Stimulated activated CD4-positive, alpha-beta T cell treated with anti-CD3 and anti-CD28 coated beads, Interleukin-15, amount 100 ng/mL, for 1 hour (primary cell): ENCODE results near the gene KCTD1.
"Not testable (repeated sequence)": the region's sequence is repeated elsewhere in the genome, so short reads cannot be mapped to it uniquely, and the experiment has no call there.

Experiments
- DNase-seq, 2 donors: peaks; one replicate each; pipeline ENCODE4 v3.0.0-alpha.2; 2020; ENCODE audit warnings: low read depth in 1 of 2, low spot score in 1 of 2

The KCTD1 gene

DNA sequence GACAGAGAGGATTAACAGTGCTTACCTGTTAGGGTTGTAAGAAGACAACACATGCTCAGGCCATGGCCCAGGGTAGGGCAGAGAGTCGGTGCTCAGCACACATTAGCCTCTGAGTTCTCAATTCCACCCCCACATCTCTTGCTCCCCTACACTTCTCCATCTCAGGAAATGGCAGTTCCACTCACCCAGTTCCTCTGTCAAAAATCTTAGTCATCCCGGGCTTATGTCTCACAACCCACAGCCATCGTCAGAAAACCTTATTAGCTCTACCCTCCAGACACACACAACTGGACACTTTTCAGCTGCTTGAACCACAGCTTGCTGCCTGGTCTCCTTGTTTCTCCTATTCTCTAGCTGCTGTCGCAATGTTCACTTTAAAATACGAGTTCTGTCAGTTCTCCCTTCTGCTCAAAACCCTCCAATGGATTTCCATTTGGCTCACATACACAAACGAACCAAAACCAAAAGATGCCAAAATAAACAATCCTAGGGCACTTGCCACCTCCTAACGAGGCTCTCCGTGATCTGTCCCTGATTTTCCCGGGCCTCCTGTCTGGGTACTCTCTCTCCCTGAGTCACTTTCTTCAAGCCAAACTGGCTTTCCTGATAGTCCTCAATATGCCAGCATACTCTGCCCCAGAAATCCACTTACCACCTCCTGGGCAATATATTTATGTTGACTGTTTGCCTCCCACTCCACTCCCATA lies 89.7 kb downstream of the KCTD1 start:
- DNase-seq, result no peak

DNA sequence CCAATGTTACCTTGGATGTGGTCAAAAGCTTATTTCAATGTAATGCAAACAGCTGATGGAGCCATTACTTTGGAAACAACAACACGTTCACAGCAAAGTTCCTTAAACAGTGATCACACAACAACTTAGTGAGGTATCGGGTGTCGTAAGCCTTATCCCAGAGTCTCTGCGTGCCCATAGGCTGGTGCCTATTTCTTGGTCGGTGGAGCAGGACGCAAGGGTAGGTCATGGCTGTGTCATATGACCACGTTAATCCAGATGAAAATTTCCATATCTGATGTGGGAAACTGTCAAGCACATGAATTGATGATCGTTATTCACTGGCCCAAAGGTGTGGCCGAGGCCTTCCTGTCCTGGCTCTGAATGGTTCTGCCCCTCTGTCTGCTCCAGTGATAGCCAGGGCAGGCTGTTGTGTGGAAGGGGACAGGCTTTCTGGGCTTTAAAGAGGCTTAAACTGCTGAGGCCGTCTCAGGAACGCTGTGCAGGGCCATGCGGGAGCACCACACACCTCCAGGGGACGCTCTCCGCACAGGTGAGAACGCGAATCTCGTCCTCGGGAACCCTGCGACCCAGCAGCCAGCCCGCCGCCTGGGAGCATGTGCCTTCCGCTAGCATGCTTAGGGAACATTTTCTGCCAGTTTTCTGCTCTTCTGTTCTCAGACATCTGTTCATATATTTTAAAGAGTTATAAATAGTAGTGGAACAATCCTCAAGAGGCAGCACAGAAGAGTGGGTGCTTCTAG lies 90.6 kb downstream of the KCTD1 start:
- no peak for DNase-seq

DNA sequence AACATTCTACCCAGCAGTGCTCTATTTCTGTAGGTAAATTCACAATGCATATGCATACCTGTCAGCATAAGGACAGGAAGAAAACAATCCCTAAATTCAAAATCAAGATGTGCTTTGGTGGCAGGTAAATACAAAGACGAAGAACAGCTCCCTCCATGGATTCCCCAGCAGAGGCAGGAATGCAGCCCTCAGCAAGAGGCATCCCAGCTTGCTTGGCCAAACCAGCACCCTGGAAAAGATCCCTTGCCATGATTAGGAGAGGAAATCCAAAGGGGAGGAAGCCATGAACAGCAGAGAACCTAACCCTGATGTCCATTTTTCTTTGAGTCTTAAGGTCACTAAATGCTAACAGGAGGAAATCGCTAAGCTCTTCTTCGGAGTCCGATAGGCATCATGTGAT lies 91.2 kb downstream of the KCTD1 start:
- no peak for DNase-seq

DNA sequence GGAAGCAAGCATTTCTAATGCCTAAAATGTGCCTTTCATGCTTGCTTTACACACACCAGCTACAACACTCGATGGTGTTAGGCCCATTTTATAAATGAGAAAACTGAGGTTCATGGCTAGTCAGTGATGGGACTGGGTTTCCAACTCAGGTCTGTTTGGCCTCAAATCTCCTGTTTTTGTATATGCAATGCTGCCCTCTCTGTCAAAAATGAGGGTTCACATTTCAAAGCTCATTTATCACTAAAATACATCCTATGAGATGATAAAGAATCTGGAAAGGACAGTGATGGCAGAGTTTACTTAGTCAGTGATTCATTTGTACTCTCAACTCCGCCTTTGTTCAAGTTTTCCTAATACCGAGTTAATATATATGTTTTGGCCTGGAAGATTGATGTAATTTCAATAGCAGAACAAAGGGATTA lies 92.3 kb downstream of the KCTD1 start:
- no peak for DNase-seq

DNA sequence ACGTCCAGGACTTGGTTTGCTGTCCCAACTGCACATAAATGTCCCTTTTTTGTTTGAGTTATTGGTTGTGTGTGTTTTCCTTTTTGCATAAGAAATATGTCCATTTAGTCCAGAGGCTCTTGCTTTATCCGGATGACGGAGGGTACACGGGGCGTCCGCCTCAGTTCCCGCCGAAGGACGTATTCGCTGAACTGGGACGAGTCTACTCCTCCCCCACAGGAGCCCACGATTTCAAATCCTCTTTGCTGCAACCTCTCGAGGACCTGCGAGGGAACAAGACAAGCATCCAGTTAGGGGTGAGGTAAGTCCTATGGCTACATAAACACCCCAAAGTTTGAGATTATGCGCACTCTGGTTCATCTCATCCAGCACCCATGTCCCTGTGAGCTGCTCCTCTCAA lies 92.7 kb downstream of the KCTD1 start:
- DNase-seq, result no peak

DNA sequence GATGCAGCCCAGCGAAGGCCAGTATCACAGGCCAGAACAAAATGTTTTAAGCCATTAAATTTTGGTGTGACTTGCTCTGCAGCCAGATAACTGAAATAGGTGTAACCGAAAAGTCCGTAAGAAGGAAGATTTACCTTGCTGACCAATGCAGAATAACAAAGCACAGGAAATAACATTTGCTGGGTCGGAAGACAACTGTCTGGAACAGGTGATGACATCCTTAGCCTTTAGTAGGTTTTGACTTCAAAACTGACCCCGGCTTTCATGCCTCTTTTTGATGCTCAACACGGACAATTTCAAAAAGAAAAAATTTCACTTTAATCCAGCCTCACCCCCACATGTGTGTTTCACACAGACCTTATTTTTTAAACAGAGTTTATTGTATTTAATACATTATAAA lies 93.7 kb downstream of the KCTD1 start:
- DNase-seq, result no peak

DNA sequence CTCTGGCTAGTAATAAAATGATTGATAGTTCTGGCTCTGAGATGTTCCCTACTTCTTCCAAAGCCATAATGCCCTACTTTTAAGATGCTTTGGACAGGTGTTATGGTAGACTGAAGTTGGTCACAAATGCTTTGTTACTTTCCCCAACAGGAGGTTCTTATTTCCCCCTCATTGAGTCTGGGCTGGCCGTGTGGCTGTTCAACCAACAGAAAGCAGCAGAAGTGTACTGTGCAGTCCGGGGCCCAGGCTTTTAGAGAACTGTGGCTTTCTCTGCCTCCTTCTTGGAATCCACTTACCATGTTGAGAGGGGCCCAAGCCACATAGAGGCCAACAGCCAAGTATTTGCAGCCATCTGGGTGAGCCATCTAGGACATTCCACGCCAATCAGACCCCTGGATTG lies 94.2 kb downstream of the KCTD1 start:
- DNase-seq, result no peak

DNA sequence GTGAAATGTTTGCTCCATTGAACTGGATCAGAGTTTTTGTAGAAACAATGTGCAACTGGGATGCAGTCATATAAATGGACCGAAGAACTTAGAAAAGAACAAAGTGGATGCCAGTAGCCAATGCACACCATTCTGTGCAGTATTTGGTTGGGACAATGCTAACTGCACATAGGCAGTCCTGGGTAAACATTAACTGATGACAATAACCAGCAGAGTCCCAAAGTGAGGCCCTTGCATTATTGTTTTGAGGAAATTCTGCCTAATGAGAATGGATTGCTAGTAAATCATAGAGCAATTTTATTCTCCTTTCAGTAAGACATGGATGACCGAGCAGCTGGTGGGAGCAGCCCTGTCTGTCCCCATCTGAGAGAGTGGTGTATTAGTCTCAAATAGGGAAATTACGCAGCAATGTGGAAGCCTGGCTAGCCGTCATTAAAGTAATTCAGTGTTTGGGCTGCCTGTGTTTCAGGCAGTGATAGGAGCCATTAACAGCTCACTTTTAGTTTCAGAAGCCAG lies 94.9 kb downstream of the KCTD1 start:
- DNase-seq, result no peak

DNA sequence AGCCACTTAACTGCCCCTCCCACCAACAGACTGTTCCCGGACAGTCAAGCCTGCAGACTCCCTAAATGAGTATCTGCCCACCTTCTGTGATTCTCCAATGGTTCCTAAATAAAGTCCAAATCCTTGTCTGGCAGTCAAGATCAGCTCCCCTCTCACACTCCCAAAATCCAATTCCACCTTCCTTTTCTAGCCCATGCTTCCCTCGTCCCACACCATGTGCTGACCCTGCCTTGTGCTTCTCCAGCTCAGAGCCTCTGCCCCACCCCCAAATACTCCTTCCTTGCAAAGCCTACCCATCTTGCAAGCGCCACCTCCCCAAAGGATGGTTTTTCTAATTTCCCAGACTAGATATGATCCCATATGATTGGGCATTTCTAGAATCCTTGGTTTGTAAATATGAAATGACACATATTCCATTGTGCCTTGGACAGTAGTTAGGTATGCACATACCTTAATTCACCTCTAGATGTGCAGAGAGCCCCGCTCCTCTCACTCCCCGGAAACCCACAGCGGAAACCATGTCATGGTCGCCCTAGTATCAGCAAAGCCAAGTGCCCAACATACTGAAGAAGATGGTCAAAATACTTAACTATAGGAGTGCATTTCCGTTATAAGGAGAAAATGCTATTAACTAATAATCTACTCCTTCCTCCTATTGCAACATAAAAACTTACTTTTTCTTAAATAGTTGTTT lies 97.2 kb downstream of the KCTD1 start:
- no peak for DNase-seq

DNA sequence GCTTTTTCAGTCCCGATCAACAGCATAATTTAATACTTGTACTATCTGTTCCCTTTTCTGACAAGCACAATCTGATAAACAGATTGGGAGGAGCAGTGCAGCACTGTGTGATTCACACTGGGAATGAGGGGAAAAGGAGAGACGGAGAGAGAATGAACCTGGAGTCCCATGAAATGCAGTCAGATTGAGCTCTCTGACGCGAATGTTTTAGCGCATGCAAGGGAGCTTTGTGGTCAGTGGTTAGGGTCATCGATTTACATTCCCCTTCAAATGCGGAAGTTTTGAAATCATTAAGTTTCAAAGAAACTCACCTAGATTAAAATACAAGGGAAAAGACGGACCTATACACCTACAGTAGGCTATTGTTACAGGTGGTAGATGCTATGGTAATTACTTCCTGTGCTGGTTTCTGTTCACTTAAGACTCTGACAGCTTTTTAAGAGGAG lies 99.6 kb downstream of the KCTD1 start:
- DNase-seq, result no peak

DNA sequence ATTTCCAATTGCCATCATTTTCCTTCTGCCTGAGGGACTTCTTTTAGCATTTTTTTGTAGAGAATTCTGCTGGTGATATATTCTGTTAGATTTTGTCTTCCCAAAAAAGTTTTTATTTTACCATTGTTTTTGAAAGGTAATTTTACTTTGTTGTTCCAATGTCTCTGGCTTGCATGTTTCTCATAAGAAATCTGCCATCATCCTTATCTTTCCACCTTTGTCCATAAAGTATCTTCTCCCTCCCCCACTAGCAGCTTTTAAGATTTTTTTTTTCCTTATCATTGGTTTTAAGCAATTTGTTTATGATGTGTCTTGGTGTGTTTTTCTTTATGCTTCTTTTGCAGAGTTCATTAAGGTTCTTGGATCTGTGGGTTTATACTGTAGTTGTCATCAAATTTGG lies 104.5 kb downstream of the KCTD1 start:
- no peak for DNase-seq

DNA sequence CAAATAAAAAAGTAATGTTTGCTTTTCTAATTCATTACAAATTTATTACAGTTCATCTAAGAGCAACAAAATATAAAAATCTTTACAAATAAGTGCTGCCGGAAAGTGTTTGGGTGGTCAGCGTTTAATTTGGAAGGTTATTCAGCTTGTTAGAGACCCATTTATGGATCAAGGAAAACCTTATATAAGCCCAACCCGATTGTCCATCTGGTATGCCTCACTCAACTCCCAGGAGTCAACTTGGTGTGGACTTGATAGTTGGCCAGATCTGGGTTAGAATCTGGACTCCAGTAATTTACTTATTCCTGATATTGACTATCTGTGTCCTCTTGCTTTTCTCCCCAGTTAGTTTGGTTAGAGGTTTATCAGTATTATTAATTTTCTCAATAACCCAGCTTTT lies 106.2 kb downstream of the KCTD1 start:
- no peak for DNase-seq

DNA sequence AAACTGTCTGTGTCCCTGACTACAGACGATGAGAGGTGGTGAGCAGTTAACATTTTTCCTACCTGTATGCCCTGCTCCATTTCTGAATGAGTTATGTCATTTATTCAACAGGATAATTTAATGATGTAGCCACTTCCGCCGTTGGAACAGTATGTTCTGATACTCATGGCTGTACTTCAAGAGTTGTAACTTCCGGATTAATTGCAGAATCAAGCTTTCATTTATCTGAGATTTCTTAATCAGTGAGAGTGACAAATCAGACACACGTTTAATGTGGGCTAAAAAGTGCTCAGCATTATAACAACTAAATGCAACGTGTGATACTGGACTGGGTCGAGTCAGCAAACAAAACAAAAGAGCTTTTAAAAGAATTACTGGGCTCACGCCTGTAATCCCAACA lies 107.7 kb downstream of the KCTD1 start:
- no peak for DNase-seq

DNA sequence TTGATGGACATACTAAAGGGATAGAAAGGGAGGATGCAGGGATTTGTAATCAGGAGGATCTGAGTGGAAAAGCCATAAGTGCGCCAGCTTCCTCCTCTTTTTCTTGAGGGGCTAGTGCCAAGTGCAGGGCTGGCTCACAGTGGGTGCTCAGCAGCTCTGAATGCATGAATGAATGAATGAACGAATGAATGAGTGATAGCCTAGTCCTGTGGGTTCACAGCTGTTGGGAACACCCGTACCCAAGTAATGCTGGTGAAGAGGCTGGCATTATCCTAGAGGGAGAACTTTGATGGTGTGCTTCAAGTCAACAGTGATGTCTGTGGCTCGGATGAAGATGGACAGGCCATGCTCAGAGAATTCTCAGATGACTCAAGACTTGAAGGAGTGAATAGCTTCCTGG lies 108.8 kb downstream of the KCTD1 start:
- DNase-seq, result no peak

DNA sequence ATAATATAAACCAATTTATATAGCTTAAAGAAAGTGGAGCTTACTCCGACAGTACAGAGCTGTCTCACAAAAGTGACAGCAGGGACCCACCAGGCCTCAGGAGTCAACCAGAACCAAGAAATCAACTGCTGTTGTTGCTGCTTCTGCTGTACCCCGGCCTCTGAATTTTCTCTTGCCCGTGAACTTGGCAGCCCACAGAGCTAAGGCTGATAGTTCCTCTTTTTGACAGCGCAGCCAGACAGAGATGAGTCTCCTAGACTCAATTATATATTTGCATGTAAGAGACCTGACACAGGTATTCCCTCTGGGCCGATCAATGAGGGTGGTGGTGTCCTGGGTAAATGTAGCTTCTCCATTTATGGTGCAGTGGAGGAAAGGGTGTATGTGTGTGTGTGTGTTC lies 109.4 kb downstream of the KCTD1 start:
- DNase-seq, result no peak

DNA sequence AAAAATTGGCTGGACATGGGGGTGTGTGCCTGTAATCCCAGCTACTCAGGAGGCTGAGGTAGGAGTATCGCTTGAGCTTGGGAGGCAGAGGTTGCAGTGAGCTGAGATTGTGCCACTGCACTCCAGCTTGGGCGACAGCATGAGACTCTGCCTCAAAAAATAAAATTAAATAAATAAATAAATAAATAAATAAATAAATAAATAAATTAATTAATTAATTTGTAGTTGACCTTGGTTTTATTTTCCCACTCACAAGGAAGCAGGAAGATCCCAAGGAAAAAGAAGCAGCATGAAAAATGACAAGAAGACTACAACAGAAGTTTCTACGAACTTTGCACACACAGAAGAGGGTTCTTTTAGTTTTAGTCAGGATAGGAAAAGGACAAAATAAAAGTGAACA lies 110.7 kb downstream of the KCTD1 start:
- not testable (repeated sequence) for DNase-seq

DNA sequence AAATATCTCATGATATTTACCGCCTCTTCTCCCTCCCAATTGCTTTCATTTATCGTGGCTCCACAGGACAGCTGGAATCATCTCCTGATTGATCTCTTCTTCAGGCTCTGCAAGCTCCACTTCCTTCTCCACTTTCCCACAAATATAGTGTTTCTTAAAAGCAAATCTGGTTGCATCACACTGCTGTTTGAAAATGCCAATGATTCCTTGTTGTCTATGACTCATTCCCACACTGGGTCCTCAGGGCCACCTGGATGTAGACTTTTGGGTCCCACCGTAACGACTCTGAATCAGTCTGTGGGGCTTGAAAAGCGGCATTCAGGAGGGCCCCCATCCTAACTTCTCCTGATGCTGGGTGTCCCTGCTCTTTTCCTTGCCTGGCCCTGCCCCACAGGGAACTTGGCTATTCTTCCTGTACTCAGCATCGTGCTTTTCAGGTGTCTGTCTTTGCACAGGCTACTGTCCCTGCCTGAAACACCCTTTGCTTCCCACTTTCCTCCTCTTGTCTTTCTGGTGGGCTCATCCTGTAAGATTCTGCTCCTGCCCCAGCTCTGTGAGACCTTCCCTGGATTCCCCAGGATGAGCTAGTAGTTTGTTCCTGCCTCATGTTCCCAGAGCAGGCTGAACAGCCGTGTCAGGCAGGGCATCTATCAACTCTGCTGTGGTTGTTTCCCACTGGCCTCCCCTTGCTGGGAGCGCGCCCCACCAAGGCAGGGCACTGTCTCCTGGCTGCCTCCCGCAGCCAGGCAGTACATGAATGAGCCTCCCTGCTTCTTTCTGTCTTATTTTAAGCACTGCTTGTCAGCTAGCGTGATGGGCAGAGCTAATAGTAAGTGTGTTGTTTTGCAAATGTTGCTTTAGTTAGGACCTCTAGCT lies 111.9 kb downstream of the KCTD1 start:
- no peak for DNase-seq

DNA sequence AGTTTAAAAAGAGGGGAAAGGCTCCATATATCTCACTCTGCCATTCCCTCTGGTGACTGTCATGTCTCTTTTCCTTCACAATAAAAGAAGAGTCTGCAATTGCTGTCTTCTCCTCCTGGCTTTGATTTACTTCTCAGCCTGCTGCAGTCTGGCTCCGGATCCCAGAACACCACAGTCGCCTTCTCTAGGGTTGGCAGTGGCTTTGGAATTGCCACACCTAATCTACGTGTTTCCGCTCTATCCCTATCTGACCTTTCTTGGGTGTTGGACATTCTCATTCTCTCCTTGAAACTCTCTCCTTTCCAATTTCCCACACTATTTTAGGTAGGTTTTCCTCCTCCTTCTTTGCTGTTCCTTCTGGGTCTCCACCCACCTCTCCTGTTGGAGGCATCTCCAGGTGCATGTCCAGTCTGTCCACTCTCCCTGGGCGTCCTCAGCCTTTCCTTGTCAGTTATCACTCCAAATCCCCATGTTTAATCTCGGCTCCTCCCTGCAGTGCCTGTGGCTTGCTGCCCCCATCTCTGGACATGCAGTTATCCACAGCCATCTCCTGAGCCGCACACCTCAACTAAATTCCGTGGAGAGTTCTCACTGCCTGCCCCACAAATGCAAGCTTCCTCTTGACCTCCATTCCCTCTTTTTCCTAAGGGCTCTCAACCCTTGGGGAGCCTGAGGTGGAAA lies 112.8 kb downstream of the KCTD1 start:
- DNase-seq, result no peak

DNA sequence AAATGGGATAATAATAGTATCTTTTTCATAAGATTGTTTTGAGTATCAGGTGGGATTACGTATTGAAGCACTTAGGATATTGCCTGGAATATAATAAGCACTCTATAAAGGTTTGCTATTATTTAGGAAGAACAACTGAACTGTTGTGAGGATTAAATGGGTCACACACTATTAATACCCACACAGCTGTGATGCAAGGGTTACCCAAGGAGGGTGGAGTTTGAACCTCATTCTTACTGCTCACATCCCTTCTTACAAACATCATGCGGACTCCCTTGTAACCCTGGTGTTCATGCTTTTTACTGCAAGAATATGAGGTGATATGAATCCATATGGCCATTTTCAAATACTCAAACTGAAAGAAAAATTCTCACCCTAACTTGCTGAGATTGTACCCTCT lies 113.5 kb downstream of the KCTD1 start:
- DNase-seq, result no peak

DNA sequence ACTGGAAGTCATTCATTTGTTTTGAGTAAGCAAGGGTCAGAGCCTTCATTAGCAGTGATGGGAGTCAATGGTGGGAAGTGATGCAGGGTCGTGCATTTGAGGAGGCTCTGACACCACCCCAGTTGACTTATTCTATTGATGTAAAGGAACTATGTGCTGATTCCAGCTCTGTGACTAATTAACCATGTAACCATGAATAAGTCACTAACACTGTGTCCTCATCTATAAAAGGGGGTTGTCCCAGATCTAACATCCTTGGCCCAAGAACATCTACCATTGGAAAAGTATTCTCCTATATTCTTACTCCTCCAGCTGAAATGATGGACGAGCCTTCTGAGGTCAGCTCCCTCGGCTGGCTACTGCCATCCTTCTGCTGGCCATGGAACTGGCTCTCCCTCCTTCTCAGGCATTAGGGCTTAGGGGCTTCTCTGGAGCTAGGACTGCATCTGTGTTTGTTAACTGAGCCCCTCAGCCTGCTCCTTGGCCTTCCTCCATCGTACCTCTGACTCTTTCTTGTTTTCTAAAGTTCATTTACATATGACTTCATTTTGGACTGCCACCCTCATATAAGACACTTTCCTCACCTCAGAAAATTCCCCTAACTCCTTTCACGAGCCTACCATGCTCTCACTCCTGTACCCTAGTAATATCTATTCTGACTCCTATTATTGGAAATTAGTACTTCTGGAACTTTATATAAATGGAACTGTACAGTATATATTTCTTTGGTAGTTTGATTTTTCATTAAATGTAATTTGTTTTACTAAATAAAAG lies 115.5 kb downstream of the KCTD1 start:
- no peak for DNase-seq
